ENCODE data around the gene HAUS5. TPM values are rescaled to one million over a fixed set of nuclear protein-coding genes. Genes with fewer than 3 reads are reported as not detected.

The HAUS5 gene
- total and polyA plus RNA-seq, 7 experiments from 2014 or later = 7.6 to 40.0 (median 26.8) TPM

DNA sequence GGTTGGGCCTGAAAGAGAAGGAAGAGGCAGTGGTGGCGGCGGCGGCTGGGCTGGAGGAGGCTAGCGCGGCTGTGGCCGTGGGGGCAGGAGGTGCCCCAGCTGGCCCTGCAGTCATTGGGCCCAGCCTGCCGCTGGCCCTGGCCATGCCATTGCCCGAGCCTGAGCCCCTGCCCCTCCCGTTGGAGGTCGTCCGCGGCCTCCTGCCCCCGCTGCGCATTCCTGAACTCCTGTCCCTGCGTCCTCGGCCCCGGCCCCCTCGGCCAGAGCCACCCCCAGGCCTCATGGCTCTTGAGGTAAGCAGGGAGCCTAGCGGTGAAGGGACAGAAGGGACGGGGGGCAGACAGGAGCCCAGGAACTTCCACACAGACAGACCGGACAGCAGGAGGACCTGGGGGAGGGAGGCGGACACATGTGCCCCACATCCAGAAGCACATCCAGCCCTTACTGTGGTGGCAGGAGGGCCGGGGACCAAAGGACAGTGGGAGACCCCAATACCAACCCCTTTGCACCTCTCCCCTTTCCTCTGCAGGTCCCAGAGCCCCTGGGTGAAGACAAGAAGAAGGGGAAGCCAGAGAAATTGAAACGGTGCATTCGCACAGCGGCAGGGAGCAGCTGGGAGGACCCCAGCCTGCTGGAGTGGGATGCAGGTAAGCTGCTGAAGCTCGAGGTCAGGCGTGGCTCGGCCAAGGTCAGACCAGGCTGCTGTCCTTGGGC lies 21.3 kb downstream of the HAUS5 start:
- POLR2A ChIA-PET = interaction anchor here (0.8 kb wide), 1 partner anchor 14 kb away, joined by 3 read pairs; the partner anchor contains the start of gene COX6B1
- Histone ChIP-seq H3K4me3 (ENCODE audit: low read length) (no peak overlapping the region), H3K4me1 (ENCODE audit: control insufficient read depth in 2 of 2, insufficient read depth in 2 of 2, low read length in 2 of 2) (peaks cover 6 to 8% of the 10 kb centered on the region in 2 donors), H3K27me3 (ENCODE audit: control insufficient read depth in 2 of 2, insufficient read depth in 2 of 2, low read length in 2 of 2) (no peaks in the 10 kb centered on the region), H3K36me3 (ENCODE audit: control insufficient read depth in 2 of 3, insufficient read depth in 3 of 3, low read length in 3 of 3) (peaks cover 15 to 85% (median 22%) of the 10 kb centered on the region in 3 experiments), H3K27ac (ENCODE audit: low read depth, low read length) (no peak overlapping the region), H3K9me3 (ENCODE audit: control insufficient read depth in 2 of 3, low read length in 3 of 3) (no peaks in the 10 kb centered on the region)
- CTCF ChIA-PET = interaction anchor here (0.7 kb wide), 1 partner anchor 14 kb away, joined by 3 read pairs; the partner anchor contains the start of gene COX6B1
- Mint-ChIP-seq H3K4me1 (peaks cover 8 to 25% (median 15%) of the 10 kb centered on the region in 7 donors), H3K9me3 (peaks cover 0 to 1% (median 0%) of the 10 kb centered on the region in 11 donors), H3K36me3 (peaks cover 24 to 57% (median 26%) of the 10 kb centered on the region in 5 donors), H3K27ac (no peak overlapping the region), H3K27me3 (no peaks in the 10 kb centered on the region), H3K4me3 (no peak overlapping the region)
- ATAC-seq = no peak
- no peak for DNase-seq
- intact Hi-C loops (cut with micrococcal nuclease) = no loop called here

DNA sequence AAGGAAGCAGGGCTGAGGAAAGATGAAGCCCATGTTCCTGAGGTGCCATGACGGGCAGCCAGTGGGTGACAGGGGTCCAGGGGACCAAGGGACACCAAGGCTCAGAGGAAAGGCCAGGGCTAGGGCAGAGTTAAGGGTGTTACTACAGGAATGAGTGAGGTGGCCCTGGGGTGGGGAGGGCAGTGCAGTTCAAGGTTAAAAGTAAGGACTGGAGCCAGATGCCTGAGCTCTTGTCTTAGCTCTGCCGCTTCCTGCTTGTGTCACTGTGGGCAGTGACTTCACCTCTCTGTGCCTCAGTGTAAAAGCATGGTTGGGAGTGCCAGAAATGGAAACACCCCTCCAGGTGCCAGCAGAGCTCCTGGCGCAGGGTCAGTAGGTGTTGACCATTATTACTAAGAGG lies 24.1 kb downstream of the HAUS5 start:
- no peaks in the 10 kb centered on the region for H3K27me3 Mint-ChIP-seq
- intact Hi-C loops (cut with micrococcal nuclease) = no loop called here
- no peak overlapping the region for H3K27ac Mint-ChIP-seq
- H3K9me3 ChIP-seq (ENCODE audit: control insufficient read depth in 2 of 3, low read length in 3 of 3) = no peaks in the 10 kb centered on the region
- H3K4me3 ChIP-seq (ENCODE audit: low read length) = no peak overlapping the region
- H3K4me1 ChIP-seq (ENCODE audit: control insufficient read depth in 2 of 2, insufficient read depth in 2 of 2, low read length in 2 of 2) = peaks cover 4 to 6% of the 10 kb centered on the region in 2 donors
- ATAC-seq = no peak
- H3K36me3 ChIP-seq (ENCODE audit: control insufficient read depth in 2 of 3, insufficient read depth in 3 of 3, low read length in 3 of 3) = peaks cover 5 to 66% (median 15%) of the 10 kb centered on the region in 3 experiments
- ChIA-PET POLR2A (no interaction called here), CTCF (no interaction called here)
- H3K9me3 Mint-ChIP-seq = no peaks in the 10 kb centered on the region
- peaks cover 16 to 43% (median 21%) of the 10 kb centered on the region in 5 donors for H3K36me3 Mint-ChIP-seq
- peaks cover 7 to 17% (median 11%) of the 10 kb centered on the region in 7 donors for H3K4me1 Mint-ChIP-seq
- no peaks in the 10 kb centered on the region for H3K27me3 ChIP-seq (ENCODE audit: control insufficient read depth in 2 of 2, insufficient read depth in 2 of 2, low read length in 2 of 2)
- H3K4me3 Mint-ChIP-seq = no peak overlapping the region
- no peak overlapping the region for H3K27ac ChIP-seq (ENCODE audit: low read depth, low read length)
- no peak for DNase-seq

GRCh38 chr19:35637165-35637564 lies 24.6 kb downstream of the HAUS5 start:
- Histone ChIP-seq H3K27ac (ENCODE audit: low read depth, low read length) (no peak overlapping the region), H3K9me3 (ENCODE audit: control insufficient read depth in 2 of 3, low read length in 3 of 3) (no peaks in the 10 kb centered on the region), H3K4me1 (ENCODE audit: control insufficient read depth in 2 of 2, insufficient read depth in 2 of 2, low read length in 2 of 2) (peaks cover 8 to 11% of the 10 kb centered on the region in 2 donors), H3K36me3 (ENCODE audit: control insufficient read depth in 2 of 3, insufficient read depth in 3 of 3, low read length in 3 of 3) (peaks cover 0 to 61% (median 10%) of the 10 kb centered on the region in 3 experiments), H3K27me3 (ENCODE audit: control insufficient read depth in 2 of 2, insufficient read depth in 2 of 2, low read length in 2 of 2) (no peaks in the 10 kb centered on the region), H3K4me3 (ENCODE audit: low read length) (no peak overlapping the region)
- peaks cover 11 to 38% (median 16%) of the 10 kb centered on the region in 5 donors for H3K36me3 Mint-ChIP-seq
- CTCF ChIA-PET = no interaction called here
- H3K4me1 Mint-ChIP-seq = peaks cover 7 to 14% (median 9%) of the 10 kb centered on the region in 7 donors
- POLR2A ChIA-PET = no interaction called here
- no peak overlapping the region for H3K4me3 Mint-ChIP-seq
- intact Hi-C loops (cut with micrococcal nuclease) = no loop called here
- H3K27me3 Mint-ChIP-seq = no peaks in the 10 kb centered on the region
- H3K9me3 Mint-ChIP-seq = no peaks in the 10 kb centered on the region
- no peak for DNase-seq
- ATAC-seq = no peak
- peak overlapping the region in 1 of 9 donors; percentile 14 for H3K27ac Mint-ChIP-seq

- DNase-seq = no peak
- H3K36me3 Mint-ChIP-seq = peaks cover 8 to 23% (median 12%) of the 10 kb centered on the region in 5 donors
- H3K4me1 Mint-ChIP-seq = peaks cover 0 to 14% (median 11%) of the 10 kb centered on the region in 7 donors
- intact Hi-C loops (cut with micrococcal nuclease) = no loop called here
- ATAC-seq = no peak
- Histone ChIP-seq H3K27ac (ENCODE audit: low read depth, low read length) (no peak overlapping the region), H3K4me3 (ENCODE audit: low read length) (no peak overlapping the region), H3K27me3 (ENCODE audit: control insufficient read depth in 2 of 2, insufficient read depth in 2 of 2, low read length in 2 of 2) (no peaks in the 10 kb centered on the region), H3K36me3 (ENCODE audit: control insufficient read depth in 2 of 3, insufficient read depth in 3 of 3, low read length in 3 of 3) (peaks cover 0 to 44% (median 0%) of the 10 kb centered on the region in 3 experiments), H3K4me1 (ENCODE audit: control insufficient read depth in 2 of 2, insufficient read depth in 2 of 2, low read length in 2 of 2) (peaks cover 17 to 18% of the 10 kb centered on the region in 2 donors), H3K9me3 (ENCODE audit: control insufficient read depth in 2 of 3, low read length in 3 of 3) (no peaks in the 10 kb centered on the region)
- CTCF ChIA-PET = no interaction called here
- H3K9me3 Mint-ChIP-seq = no peaks in the 10 kb centered on the region
- peak overlapping the region in 2 of 9 donors; percentile 18 to 38 for H3K27ac Mint-ChIP-seq
- H3K4me3 Mint-ChIP-seq = peak overlapping the region in 1 of 10 donors; percentile 43
- H3K27me3 Mint-ChIP-seq = no peaks in the 10 kb centered on the region
- POLR2A ChIA-PET = interaction anchor here (0.9 kb wide), 1 partner anchor 26 kb away, joined by 3 read pairs; the partner anchor contains the start of gene HAUS5
Measured at GRCh38 chr19:35639321-35639639, 26.7 kb downstream of the HAUS5 start.

DNA sequence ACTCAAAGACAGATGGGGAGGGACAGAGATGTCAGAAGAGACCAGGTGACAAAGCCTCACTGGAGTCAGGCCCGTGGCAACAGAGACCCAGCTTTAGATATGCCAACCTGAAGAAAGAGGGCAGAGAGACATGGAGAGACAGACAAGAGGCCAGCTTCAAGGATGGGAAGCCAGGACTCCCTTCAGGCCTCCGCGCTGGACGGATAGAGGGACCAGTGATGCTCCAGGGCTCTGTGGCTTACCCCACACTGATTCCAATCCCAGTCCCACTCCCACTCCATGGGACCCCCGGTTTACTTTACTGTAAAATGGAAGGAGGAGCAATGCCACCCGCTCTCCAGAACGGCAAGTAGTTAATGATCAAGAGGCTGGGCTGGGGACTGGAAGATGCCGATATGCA lies 27.3 kb downstream of the HAUS5 start:
- CTCF ChIA-PET = no interaction called here

DNA sequence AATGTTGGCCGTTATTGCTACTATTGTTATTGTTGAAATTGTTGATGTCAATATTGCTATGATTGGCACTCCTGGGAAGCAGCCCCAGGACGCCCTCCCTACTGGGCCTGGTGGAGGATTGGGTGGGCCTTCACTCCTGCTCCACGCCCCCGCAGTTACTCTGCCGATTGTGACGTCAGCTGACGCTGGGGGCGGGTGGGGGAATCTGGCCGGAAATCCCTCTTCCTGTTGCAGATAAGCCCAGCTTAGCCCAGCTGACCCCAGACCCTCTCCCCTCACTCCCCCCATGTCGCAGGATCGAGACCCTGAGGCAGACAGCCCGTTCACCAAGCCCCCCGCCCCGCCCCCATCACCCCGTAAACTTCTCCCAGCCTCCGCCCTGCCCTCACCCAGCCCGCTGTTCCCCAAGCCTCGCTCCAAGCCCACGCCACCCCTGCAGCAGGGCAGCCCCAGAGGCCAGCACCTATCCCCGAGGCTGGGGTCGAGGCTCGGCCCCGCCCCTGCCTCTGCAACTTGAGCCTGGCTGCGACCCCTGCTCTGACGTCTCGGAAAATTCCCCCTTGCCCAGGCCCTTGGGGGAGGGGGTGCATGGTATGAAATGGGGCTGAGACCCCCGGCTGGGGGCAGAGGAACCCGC lies 29.1 kb downstream of the HAUS5 start, which contains the start of gene ETV2:
ETV2 (plus strand) TSS at position 231 of the 637 bp plus-strand sequence. CDS start 716 bp downstream, outside the sequence.
- Histone ChIP-seq H3K27me3 (ENCODE audit: control insufficient read depth in 2 of 2, insufficient read depth in 2 of 2, low read length in 2 of 2) (no peaks in the 10 kb centered on the region), H3K4me3 (ENCODE audit: low read length) (no peak within 1 kb of the TSS), H3K4me1 (ENCODE audit: control insufficient read depth in 2 of 2, insufficient read depth in 2 of 2, low read length in 2 of 2) (peaks cover 18 to 28% of the 10 kb centered on the region in 2 donors), H3K27ac (ENCODE audit: low read depth, low read length) (no peak within 1 kb of the TSS), H3K9me3 (ENCODE audit: control insufficient read depth in 2 of 3, low read length in 3 of 3) (no peaks in the 10 kb centered on the region), H3K36me3 (ENCODE audit: control insufficient read depth in 2 of 3, insufficient read depth in 3 of 3, low read length in 3 of 3) (peaks cover 0 to 22% (median 0%) of the 10 kb centered on the region in 3 experiments)
- Mint-ChIP-seq H3K4me3 (peak within 1 kb of the TSS; percentile 42 to 94 (median 88)), H3K36me3 (peaks cover 0 to 12% (median 4%) of the 10 kb centered on the region in 5 donors), H3K27ac (peak within 1 kb of the TSS in 5 of 9 donors; percentile 39 to 83 (median 68)), H3K27me3 (no peaks in the 10 kb centered on the region), H3K9me3 (no peaks in the 10 kb centered on the region), H3K4me1 (peaks cover 12 to 32% (median 27%) of the 10 kb centered on the region in 7 donors)
- DNase-seq (peak in 3 of 9 donors; percentile 21 to 64 (median 51)), ATAC-seq (no peak)
- ChIA-PET POLR2A (interaction anchor here (3.6 kb wide), 1 partner anchor 29 kb away, joined by 16 read pairs; the partner anchor contains the start of gene HAUS5), CTCF (no interaction called here)
- intact Hi-C loops (cut with micrococcal nuclease) = loop anchor here (5.0 to 10.0 kb wide), 4 partner anchors 377 to 733 kb away; partner anchors contain the start of genes FXYD7 (in 1 of the 2), THAP8 (in 1 of the 2), USF2 (in 1 of the 2) and WDR62 (in 1 of the 2)

More for the DNA sequence above, 27.3 kb downstream of the HAUS5 start:
- Mint-ChIP-seq H3K9me3 (no peaks in the 10 kb centered on the region), H3K4me3 (peak overlapping the region in 2 of 10 donors; percentile 18 to 43), H3K27me3 (no peaks in the 10 kb centered on the region), H3K27ac (peak overlapping the region in 2 of 9 donors; percentile 18 to 22), H3K36me3 (peaks cover 8 to 23% (median 12%) of the 10 kb centered on the region in 5 donors), H3K4me1 (peaks cover 3 to 18% (median 16%) of the 10 kb centered on the region in 7 donors)
- peaks cover 0 to 38% (median 0%) of the 10 kb centered on the region in 3 experiments for H3K36me3 ChIP-seq (ENCODE audit: control insufficient read depth in 2 of 3, insufficient read depth in 3 of 3, low read length in 3 of 3)
- intact Hi-C loops (cut with micrococcal nuclease) = loop anchor here (5.0 to 10.0 kb wide), 4 partner anchors 375 to 735 kb away; partner anchors contain the start of genes FXYD7 (in 1 of the 2), THAP8 (in 1 of the 2), USF2 (in 1 of the 2) and WDR62 (in 1 of the 2)
- POLR2A ChIA-PET = no interaction called here
- H3K4me1 ChIP-seq (ENCODE audit: control insufficient read depth in 2 of 2, insufficient read depth in 2 of 2, low read length in 2 of 2) = peaks cover 18 to 20% of the 10 kb centered on the region in 2 donors
- ATAC-seq = no peak
- H3K27me3 ChIP-seq (ENCODE audit: control insufficient read depth in 2 of 2, insufficient read depth in 2 of 2, low read length in 2 of 2) = no peaks in the 10 kb centered on the region
- no peaks in the 10 kb centered on the region for H3K9me3 ChIP-seq (ENCODE audit: control insufficient read depth in 2 of 3, low read length in 3 of 3)
- DNase-seq = no peak
- no peak overlapping the region for H3K4me3 ChIP-seq (ENCODE audit: low read length)
- no peak overlapping the region for H3K27ac ChIP-seq (ENCODE audit: low read depth, low read length)
